G401.6 (cell line): ENCODE measurements around the gene SH3PXD2A.
"Not testable (repeated sequence)": the region's sequence is repeated elsewhere in the genome, so short reads cannot be mapped to it uniquely, and the experiment has no call there.

Experiments
- FAIRE-seq: peaks from 2 replicates; lab custom pipeline; 2012; peaks lifted over from hg19 to GRCh38; lab: Jason Lieb, UNC

SH3PXD2A gene

GRCh38 chr10:103663802-103664201 is 191.6 kb downstream of the SH3PXD2A start:
- FAIRE-seq = no peak

- no peak for FAIRE-seq
Observed at GRCh38 chr10:103663236-103663635, 192.1 kb downstream of the SH3PXD2A start.

GRCh38 chr10:103662704-103663103 is 192.7 kb downstream of the SH3PXD2A start:
- not testable (repeated sequence) for FAIRE-seq

GRCh38 chr10:103661198-103661950 is 194.0 kb downstream of the SH3PXD2A start:
- FAIRE-seq = peak; percentile 92

GRCh38 chr10:103660364-103661197 is 194.8 kb downstream of the SH3PXD2A start:
- no peak for FAIRE-seq

- FAIRE-seq = peak; percentile 96
Observed at GRCh38 chr10:103659674-103660363, 195.6 kb downstream of the SH3PXD2A start.

- FAIRE-seq = no peak
Observed at GRCh38 chr10:103658049-103658577, 197.3 kb downstream of the SH3PXD2A start.

GRCh38 chr10:103657061-103657591 is 198.2 kb downstream of the SH3PXD2A start:
- no peak for FAIRE-seq

- FAIRE-seq = no peak
Observed at GRCh38 chr10:103654925-103655324, 200.5 kb downstream of the SH3PXD2A start.

GRCh38 chr10:103653581-103654037 is 201.8 kb downstream of the SH3PXD2A start:
- no peak for FAIRE-seq

- no peak for FAIRE-seq
Observed at GRCh38 chr10:103652599-103653281, 202.6 kb downstream of the SH3PXD2A start.

- FAIRE-seq = no peak
Observed at GRCh38 chr10:103651783-103652476, 203.4 kb downstream of the SH3PXD2A start.

- FAIRE-seq = no peak
Observed at GRCh38 chr10:103651333-103651732, 204.0 kb downstream of the SH3PXD2A start.

GRCh38 chr10:103649654-103650423 is 205.5 kb downstream of the SH3PXD2A start:
- no peak for FAIRE-seq

GRCh38 chr10:103648636-103649532 is 206.5 kb downstream of the SH3PXD2A start:
- no peak for FAIRE-seq

- FAIRE-seq = no peak
Observed at GRCh38 chr10:103648251-103648635, 207.1 kb downstream of the SH3PXD2A start.

GRCh38 chr10:103646304-103646703 is 209.1 kb downstream of the SH3PXD2A start:
- FAIRE-seq = no peak

GRCh38 chr10:103645141-103646054 is 210.0 kb downstream of the SH3PXD2A start:
- FAIRE-seq = no peak
